SW480 (cell line): ENCODE measurements around the gene UBE2C.
A peak's percentile ranks its signal among the peaks of the same experiment; 100 is the strongest.

Experiments used
- DNase-seq: peaks from one replicate; pipeline ENCODE4 v3.0.0-alpha.2; 2016; ENCODE audit warnings: low spot score

The UBE2C gene

DNA sequence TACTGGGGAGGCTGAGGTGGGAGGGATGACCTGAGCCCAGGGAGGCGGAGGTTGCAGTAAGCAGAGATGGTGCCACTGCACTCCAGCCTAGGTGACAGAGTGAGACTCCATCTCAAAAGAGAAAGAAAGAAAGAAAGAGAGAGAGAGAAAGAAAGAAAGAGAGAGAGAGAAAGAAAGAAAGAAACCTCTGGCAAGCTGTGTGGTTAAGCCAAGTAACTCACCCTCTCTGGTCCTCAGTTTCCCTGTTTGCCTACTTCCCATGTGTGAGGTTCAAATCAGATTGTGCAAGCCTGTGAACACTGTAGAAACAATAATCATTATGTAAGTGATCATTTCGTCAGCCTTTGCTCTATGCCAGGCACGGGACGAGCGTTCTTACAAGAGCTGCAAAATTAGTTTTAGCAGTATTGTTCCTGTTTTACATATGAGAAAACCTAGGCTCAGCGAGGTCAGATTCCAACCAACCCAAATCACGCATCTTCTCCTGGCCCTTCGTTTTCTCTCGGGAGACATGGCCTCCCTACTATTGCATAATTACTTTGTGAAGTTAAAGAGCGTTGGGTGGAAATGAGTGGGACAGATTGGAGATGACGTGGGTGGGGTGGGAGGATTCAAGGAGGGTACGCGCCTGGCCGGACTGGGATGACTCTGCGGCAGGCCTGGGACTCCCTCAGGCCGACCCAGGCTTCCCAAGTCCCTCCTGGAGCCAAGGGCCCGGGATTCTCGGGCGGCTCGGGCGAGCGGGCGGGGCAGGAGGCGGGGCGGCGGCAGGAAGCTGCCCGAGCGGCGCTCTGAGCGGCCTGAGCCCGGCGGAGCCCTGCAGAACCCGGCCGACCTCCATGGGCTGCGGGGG, 20.8 kb downstream of the UBE2C start, which contains the start of gene SNX21:
Gene SNX21, plus strand, starts transcription at position 770 of the 853 bp plus-strand sequence. CDS start 121 bp downstream, outside the sequence.
- peak; percentile 78 for DNase-seq

DNA sequence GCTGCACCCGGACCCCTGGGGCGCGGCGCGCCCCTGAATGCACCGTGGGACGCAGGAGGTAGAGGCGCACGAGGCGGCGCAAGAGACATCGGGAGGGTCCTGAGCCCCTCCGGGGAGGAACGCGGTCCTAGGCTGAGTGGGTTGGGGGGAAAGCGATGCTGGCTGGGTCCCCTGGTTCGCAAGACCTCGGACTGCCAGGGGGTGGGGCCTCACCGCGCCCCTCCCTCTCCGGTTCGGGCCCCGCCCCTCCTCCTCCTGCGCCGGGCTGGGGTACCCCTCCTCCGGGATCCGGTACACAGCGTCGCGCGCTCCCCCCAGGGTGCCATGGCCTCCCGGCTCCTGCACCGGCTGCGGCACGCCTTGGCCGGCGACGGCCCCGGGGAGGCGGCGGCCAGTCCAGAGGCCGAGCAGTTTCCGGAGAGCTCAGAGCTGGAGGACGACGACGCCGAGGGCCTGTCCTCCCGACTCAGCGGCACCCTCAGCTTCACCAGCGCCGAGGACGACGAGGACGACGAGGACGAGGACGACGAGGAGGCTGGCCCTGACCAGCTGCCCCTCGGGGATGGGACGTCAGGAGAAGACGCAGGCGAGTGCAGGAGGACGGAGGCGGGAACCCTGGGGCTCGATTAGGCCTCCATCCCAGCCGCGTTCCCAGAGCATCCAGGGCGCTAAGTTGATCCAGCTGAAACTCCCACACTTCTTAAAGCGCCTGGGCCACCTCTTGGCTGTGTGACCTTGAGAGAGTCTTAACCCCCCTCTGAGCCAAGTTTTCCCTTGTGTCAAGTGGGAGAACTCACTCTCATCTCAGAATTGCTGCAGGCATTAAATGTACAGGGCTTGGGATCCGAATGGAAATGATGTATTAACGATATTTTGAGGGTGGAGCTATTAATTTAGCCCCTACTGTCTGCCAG, 21.7 kb downstream of the UBE2C start:
- peak; percentile 50 for DNase-seq

DNA sequence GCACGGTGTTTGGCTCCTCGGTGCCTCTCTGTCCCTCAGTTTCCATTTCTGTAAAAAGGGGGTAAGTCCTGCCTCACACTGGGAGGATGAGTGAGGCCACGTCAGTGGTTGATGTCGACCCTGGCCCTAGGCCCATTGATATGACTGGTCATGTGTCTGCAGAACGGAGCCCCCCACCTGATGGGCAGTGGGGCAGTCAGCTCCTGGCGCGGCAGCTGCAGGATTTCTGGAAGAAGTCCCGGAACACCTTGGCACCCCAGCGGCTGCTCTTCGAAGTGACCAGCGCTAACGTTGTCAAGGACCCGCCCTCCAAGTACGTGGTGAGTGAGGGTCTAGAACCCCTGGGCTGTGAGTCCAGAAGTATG, 22.3 kb downstream of the UBE2C start:
- no peak for DNase-seq

DNA sequence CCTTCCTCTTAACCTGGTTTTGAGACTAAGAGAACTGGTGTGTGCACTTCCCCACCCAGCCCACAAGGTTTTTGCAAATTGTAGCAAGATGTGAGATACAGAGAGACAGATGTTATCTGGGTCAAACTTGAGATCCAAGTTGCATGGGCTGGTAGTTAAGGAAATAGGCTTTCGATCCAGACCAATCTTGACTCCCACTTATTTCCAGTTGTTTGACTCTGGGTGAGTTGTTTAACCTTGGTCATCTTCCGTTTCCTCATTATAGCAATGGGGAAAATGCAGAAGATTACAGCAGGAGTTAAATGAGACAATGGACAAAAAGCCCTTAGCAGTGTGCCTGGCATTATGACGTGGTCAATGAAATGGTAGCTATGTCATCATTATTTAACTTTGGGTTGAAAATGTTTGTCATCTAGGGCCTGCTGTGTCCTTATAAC, 22.9 kb downstream of the UBE2C start:
- DNase-seq, result no peak

DNA sequence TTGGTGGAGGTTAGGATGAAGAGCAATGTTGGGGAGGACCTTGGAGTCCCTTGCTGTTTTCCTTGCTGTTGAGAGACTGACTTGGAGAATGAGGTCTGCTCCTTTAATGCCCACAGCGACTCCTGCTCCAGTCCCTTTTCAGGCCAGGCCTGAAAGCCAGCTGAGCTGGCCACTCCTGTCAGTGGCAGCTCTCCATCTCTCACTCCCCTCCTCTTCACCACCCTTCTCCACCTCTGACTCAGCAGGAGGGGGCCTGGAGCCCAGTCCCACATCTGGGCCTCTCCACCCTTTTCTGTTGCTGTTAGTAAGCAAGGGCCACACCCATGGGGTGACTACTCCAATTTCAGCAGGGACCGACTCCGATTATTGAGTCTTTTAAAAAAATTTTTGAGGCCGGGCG, 23.4 kb downstream of the UBE2C start:
- no peak for DNase-seq

DNA sequence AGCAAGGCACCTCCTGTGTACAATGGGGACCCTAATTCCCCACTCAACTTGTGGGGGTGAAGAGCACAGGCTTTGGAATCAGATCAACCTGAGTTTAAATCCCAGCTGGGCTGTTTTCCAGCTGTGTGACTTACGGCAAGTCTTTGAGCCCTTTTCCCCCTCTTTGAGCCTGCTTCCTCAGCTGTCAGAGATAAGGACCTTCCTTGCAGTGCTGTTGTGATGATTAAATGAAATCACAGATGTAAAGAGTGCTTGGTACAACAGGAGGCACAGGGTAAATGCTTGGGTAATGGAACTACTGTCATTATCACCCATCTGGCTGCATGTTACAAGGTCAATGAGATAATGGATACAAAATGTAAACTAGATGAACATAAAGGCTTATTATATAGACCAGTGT, 24.4 kb downstream of the UBE2C start:
- no peak for DNase-seq

DNA sequence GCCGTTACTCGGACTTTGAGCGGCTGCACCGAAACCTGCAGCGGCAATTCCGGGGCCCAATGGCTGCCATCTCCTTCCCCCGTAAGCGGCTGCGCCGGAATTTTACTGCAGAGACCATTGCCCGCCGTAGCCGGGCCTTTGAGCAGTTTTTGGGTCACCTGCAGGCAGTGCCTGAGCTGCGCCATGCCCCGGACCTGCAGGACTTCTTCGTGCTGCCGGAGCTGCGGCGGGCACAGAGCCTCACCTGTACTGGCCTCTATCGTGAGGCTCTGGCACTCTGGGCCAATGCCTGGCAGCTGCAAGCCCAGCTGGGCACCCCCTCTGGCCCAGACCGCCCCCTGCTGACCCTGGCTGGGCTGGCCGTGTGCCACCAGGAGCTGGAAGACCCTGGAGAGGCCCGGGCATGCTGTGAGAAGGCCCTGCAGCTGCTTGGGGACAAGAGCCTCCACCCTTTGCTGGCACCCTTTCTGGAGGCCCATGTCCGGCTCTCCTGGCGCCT, 28.3 kb downstream of the UBE2C start:
- DNase-seq, result no peak

DNA sequence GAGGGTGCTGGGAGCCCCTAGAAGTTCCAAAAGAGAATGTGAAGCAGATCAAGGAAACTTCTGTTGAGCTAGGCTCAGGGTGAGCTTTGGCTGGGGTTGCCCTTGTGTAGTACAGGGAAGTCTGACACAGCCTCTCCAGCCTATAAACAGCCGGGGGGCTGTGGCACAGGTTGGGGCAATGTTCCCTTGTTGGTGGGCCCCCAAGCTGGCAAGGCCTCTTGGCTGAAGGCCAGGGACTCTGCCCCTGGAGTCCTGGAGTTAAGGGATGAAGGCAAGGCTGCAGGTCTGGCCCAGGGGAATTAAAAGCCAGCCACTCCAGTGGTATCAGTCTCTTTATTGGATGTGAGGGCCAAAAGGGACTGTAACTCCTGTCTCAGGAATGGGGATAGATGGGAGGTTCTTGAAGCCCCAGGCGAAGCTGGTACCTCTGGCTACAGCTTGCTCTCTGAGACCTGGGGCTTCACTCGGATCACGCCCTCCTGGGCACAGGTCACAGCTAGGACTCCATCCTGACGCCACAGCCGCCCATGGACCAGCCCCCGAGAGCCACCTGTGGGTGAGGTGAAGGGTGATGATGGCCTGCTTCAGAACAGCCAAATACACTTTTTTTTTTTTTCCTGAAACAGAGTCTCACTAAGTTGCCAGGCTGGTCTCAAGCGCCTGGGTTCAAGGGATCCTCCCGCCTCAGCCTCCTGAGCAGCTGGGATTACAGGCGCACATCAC, 29.1 kb downstream of the UBE2C start:
- no peak for DNase-seq

DNA sequence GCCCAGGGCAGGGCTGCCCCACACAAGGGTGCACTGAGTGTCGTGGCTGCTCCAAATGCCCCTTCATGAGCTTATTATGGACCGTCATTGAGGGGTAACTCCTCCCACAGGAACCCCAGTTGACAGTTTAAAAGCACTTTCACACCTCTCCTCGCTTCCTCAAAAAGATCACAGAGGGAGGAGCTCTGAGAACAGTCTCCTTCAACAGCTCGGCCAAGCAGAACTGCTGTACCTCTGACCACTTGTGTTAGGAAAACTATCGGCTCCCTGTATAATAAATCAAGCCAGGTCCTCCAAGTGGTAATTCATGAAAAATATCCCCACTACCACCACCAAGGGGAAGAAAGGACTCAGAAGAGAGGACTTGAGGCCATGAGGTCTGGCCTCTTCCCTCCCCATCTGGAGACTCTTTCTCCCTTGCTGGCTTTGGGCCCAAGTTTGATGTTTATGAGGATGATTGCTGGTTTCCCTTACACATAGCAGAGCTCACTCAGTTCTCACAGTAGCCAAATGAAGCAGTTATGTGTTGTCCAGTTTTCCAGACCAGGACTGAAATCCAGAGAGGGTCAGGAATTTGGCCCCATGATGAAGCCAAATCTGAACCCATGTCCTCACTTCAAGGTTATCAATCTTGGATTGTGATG, 29.8 kb downstream of the UBE2C start:
- no peak for DNase-seq

DNA sequence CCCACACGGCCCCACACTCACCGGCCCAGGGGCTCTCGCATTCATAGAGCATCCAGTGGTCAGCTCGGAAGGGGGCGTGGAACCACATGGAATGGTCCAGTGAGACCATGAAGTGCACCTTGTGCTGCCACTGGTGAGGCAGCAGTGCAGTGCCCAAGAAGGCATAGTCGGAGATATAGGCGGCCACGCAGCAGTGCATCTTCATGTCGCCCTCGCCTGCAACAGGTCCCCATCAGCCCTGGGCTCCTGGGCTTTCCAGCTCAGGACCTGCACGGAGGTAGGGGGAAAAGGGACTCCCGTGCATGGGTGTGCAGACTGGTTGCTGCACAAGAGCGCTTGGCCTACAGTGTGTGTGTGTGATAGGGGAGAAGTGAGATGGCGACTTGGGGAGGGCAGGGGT, 31.1 kb downstream of the UBE2C start:
- DNase-seq, result no peak

DNA sequence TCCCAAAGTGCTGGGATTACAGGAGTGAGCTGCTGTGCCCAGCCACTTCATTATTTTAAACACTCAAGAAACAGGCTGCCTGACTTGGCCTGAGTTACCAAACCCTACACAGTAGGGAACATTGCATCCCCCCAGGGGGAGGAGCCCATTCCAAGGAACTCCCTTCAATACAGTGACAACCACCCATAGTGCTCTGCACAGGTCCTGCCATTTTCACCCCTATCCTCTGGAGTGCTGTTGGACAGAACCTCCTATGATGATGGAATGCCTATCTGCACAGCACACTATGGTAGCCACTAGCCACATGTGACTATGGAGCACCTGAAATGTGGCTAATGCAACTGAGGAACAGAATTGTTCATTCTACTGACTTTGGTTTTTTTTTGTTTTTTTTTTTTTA, 33.0 kb downstream of the UBE2C start:
- no peak for DNase-seq

DNA sequence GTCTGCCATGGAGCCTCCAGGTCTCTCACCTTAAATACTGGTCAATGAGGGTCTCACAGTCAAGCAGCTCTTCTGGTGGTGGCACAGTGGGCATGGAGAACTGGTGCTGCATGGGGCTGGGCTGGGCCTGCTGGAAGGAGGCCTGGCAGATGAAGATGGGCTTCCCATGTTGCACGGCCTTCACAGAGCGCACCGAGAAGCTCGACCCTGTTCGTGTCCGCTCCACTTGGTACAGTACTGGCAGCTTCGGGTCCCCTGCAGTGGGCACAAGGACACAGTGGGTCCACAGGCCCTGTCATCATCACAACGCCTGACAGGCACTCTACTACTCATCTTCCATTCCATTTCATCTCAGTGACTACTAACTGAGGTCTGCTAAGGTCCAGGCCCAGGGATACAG, 36.0 kb downstream of the UBE2C start:
- no peak for DNase-seq

DNA sequence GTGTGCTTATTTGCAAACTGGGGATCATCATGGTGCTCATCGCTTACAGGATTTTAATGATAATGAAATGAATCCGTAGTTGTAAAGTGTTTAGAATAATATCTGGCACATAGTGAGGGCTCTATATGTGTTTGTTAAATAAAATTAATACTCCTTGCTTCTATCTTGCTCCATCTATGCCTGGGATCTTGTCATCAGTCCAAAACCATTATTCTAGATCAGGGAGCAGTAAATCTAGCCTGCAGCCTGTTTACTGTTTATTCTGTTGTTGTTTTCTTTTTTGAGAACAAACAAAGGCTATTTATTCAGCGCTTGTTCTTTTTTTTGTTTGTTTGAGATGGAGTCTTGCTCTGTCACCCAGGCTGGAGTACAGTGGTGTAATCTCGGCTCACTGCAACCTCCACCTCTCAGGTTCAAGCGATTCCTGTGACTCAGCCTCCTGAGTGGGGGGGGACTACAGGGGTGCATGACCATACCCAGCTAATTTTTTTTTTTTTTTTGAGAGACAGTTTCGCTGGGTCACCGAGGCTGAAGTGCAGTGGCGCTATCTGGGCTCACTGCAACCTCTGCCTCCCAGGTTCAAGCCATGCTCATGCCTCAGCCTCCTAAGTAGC, 36.6 kb downstream of the UBE2C start:
- DNase-seq, result no peak

DNA sequence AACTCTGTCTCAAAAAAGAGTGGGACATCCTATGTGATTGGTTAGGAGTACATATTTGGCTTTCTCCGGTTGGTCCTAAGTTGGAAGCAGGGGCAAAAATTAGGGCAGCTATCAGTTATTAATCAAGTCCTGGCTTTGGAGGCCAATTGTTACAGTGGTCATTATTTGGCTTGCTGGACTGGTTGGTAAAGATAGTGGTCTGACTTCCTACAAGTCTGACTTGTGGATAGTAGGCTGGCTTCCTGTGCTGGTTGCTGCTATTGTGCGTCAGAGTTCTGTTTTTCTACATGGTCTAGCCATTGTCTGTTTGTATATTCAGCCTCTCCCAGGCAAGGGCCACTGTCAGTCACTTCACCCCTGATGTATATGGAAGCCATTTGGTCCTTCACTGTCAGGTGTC, 37.8 kb downstream of the UBE2C start:
- DNase-seq, result no peak

DNA sequence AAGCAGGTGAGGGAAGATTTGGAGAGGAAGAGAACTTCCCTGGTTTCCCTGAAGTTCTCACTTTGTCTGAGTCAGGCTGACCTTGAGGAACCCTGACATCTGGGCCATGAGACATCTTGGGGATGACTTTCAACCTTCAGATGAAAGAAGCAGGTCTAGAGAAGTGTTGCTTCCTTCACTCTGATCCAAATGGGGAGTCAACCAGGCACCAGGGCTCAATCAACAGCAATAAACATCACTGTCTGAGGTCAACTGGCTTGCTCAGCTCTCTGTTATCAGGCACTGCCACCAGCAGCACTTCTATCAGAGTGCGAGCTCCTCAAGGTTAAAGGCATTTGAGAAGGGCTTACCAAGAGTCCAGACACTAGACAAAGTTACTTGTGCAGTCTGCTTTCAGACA, 38.5 kb downstream of the UBE2C start:
- no peak for DNase-seq

DNA sequence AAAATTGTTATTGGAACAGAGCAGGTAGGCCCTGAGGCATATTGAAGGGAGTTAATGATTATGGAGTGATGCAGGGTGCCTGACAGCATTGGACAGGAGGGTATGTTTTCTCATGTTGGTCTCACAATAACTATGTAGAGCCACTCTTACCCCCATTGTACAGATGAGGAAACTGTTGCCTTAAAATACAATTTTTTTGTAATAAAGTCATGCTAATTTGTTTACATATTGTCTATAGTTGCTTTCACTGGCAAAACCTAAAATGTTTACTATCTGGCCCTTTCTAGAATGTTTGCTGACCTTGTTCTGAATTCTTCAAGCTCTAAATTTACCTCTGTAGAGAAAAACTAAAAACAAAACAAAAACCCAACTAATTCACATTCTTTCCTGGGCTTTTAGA, 39.1 kb downstream of the UBE2C start:
- DNase-seq, result no peak

DNA sequence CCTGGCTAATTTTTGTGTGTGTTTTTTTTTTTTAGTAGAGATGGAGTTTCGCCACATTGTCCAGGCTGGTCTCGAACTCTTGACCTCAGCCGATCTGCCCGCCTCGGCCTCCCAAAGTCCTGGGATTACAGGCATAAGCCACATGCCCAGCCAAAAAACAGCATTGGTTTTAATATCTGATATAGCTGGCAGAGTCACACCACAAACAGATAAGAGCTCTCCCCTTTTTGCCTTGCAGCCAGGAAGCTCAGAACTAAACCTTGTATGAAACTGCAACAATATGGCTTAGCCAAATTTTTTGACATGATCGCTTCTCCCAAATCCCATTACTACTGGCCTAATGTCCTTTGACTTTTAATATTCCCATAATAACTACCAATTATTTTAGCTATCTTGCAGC, 39.9 kb downstream of the UBE2C start:
- DNase-seq, result no peak

DNA sequence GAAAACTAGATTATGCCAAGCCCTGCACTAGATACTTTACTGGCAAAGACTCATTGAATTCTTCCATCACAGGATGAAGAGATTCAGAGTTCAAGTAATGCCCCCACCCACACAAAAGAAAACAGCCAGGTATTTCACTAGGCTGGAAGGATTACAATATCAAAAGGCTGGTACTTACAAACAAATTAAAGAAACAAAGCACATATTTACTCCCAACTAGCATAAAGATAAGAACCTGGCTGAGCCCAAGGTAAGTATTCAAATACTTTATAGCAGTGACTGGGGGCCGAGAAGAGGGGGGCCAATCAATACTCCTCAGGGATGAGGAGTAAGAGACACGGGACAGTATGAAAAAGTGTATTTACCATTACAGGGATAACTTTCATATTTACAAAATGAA, 41.0 kb downstream of the UBE2C start:
- no peak for DNase-seq

DNA sequence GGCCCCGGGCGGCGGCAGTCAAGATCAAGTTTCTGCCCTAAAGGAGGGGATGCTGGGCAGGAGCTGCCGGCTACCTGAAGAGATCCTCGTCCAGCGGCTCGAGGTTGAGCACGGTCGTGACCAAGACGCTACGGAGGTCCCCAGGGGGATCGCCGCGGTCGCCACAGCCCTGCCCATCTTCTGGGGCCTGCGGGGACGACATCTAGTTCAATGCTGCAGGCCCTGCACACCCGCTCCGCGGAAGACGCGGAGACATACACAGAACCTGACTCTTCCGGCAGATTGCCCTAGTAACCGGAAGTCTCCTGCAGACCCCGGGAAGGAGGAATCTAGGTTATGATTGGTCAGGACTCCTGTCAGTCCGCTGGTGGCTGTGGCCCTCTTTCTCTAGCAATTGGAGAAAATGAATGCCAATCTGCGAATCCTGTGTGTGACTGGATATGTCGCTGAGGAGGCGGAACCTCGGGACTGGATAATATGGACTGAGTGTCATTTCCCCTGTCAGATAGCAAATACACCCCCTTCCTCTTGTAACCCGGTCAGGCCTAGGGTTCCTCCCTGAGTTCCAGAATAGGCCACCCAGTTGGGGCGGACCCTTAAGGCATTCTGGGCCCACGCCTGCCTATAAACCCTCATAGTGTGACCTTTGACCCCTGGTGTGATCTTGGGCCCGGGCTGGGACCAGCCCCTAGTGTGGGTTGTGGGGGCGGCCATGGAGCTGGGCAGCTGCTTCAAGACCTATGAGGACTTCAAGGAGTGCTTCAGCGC, 44.9 kb downstream of the UBE2C start, which contains the start of the genes ACOT8 and ZSWIM3:
Gene ACOT8, minus strand, starts transcription at position 279 of the 768 bp plus-strand sequence. Its CDS starts 77 bp downstream, at position 202.
Gene ZSWIM3, plus strand, starts transcription at position 501 of the 768 bp plus-strand sequence. Its CDS starts 212 bp downstream, at position 713.
- peak; percentile 100 for DNase-seq

DNA sequence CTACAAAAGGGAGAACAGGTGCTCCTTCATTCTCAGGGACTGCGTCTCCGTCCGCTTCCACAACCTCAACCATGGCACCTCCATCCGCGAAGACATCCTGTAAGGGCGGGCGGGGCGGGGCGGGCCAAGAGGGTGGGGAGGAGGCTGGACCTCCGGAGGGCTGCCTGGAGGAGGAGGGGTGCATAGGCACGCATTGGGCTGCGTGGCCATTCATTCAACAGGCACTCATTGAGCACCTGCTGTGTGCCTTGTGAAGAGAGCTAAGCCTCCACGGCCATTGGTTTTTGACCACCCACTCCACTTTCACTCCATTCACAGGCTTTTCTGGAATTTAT, 45.4 kb downstream of the UBE2C start:
- no peak for DNase-seq
